HG02970 (cell line): ENCODE results near the gene IL25.

Experiments used
- ATAC-seq: cut with Tn5 transposase; IDR thresholded peaks from one replicate; pipeline ENCODE4 v1.9.1; 2021; ENCODE audit warnings: mild to moderate bottlenecking, moderate library complexity, moderate number of reproducible peaks; ENCODE audit not compliant: unreplicated experiment, low FRiP score

The IL25 gene

GRCh38 chr14:23370221-23370620 is 2.4 kb upstream of the IL25 start:
- ATAC-seq, result no peak

- ATAC-seq, result no peak
These were observed 744 bp upstream of the IL25 start for GRCh38 chr14:23371865-23372264.

GRCh38 chr14:23373041-23373440 is 432 bp downstream of the IL25 start:
- ATAC-seq, result no peak

- no peak for ATAC-seq
These were observed 3.1 kb downstream of the IL25 start for GRCh38 chr14:23375527-23376251.

GRCh38 chr14:23376482-23377197 is 4.0 kb downstream of the IL25 start, which contains the start of gene CMTM5:
TSS of gene CMTM5 (plus strand) at chr14:23377046. CDS start at chr14:23377252, 206 bp downstream.
- no peak for ATAC-seq

GRCh38 chr14:23377198-23377550 is 4.6 kb downstream of the IL25 start:
- ATAC-seq, result no peak

- no peak for ATAC-seq
These were observed 5.3 kb downstream of the IL25 start for GRCh38 chr14:23377573-23378563.

GRCh38 chr14:23378612-23379220 is 6.1 kb downstream of the IL25 start:
- no peak for ATAC-seq

- ATAC-seq, result no peak
These were observed 7.0 kb downstream of the IL25 start for GRCh38 chr14:23379366-23380196.

- ATAC-seq, result no peak
These were observed 7.7 kb downstream of the IL25 start for GRCh38 chr14:23380197-23380914.

GRCh38 chr14:23380976-23381375 is 8.4 kb downstream of the IL25 start:
- no peak for ATAC-seq

- ATAC-seq, result no peak
These were observed 9.3 kb downstream of the IL25 start for GRCh38 chr14:23381871-23382270.

GRCh38 chr14:23382276-23382675 is 9.7 kb downstream of the IL25 start:
- ATAC-seq, result no peak

- no peak for ATAC-seq
These were observed 10.3 kb downstream of the IL25 start for GRCh38 chr14:23382731-23383440.

GRCh38 chr14:23384364-23385080 is 11.9 kb downstream of the IL25 start:
- ATAC-seq, result no peak

GRCh38 chr14:23385244-23385641 is 12.6 kb downstream of the IL25 start:
- ATAC-seq, result no peak

GRCh38 chr14:23385642-23386265 is 13.1 kb downstream of the IL25 start:
- no peak for ATAC-seq
